Right renal cortex interstitium (tissue), 3 donors: Measurements from ENCODE around the gene GCNT2. TPM values are rescaled to one million over a fixed set of nuclear protein-coding genes. Genes with fewer than 3 reads are reported as not detected.
"Not testable (repeated sequence)": the region's sequence is repeated elsewhere in the genome, so short reads cannot be mapped to it uniquely, and the experiment has no call there.

Experiments used
- DNase-seq, 3 donors: peaks; one replicate each; pipeline ENCODE4 v3.0.0-alpha.2; 2013; ENCODE audit warnings: low read depth in 3 of 3, low spot score in 2 of 3
- polyA plus RNA-seq, 3 donors: library from polyadenylated mRNA; unstranded; fragments of 120-200 nt; gene quantifications; one replicate each; pipeline ENCODE4 v1.2.1, GENCODE V29; 2013; ENCODE audit not compliant: insufficient read length in 3 of 3

The GCNT2 gene
- polyA plus RNA-seq, 3 donors, result 17.0 to 18.7 (median 17.3) TPM

GRCh38 chr6:10644225-10644624, 123.1 kb downstream of the GCNT2 start:
- no peak for DNase-seq

GRCh38 chr6:10655508-10656055, 134.4 kb downstream of the GCNT2 start:
- no peak for DNase-seq

DNA sequence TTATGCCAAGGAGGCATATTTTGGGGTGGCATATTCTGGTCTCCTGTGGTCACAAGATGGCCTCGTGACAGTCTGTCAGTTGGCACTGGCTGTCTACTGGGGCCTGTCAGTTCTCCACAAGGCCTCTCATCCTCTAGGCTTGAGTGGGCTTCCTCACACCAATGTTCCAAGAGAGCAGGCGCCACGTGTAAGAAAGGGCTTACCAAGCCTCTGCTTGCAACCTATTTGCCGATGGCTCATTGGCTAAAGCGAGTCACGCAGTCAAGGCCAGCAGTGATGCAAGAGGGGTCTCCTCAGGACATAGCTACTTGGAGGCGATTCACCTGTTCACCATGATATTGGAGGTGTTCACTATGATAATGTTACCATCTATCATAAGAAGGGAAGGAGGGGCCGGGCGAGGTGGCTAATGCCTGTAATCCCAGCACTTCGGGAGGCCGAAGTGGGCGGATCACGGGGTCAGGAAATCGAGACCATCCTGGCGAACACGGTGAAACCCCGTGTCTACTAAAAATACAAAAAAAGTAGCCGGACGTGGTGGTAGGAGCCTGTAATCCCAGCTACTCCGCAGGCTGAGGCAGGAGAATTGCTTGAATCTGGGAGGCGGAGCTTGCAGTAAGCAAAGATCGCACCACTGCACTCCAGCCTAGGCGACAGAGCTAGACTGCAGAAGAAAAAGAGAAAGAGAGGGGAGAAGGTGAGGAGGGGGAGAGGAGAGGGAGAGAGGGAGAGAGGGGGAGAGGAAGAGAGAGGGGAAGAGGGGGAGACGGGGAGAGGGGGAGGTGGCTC, 138.0 kb downstream of the GCNT2 start:
- DNase-seq, result no peak

GRCh38 chr6:10659699-10660348, 138.7 kb downstream of the GCNT2 start:
- no peak for DNase-seq

- not testable (repeated sequence) for DNase-seq
Measured at GRCh38 chr6:10660431-10661191, 139.5 kb downstream of the GCNT2 start.

DNA sequence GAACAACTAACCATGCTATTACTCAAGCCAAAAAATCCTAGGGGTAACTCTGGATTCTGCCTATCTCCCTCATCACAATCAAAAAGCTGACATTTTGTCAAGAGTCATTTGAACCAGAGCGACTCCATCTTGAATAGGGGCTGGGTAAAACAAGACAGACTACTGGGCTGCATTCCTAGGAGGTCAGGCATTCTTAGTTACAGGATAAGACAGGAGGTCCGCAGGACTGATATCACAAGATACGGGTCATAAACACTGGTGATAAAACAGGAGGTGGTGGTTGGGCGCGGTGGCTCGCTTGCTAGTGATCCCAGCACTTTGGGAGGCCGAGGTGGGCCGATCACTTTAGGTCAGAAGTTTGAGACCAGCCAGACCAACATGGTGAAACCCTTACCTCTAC, 141.1 kb downstream of the GCNT2 start:
- DNase-seq, result no peak

GRCh38 chr6:10662742-10663141, 141.6 kb downstream of the GCNT2 start:
- DNase-seq, result no peak

GRCh38 chr6:10665595-10665994, 144.4 kb downstream of the GCNT2 start:
- not testable (repeated sequence) for DNase-seq

GRCh38 chr6:10668126-10668917, 147.2 kb downstream of the GCNT2 start:
- DNase-seq, result no peak

DNA sequence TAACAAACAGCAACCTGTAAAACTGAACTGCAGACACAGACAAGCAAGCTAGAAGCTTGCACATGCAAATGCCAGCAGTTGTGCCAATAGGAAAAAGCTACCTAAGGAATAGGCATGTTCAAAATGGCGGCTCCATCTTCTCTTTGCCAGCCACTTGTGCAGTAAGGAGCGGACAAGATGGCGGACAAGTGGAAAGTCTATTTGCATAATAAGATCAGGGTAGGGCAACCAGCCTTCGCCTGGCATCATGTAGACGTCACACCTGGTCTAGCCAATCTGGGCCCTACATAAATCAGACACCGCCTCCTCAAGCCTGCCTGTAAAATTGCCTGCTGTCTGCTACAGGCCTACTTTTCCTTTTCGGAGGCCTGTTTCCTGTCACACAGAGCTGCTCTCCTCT, 155.3 kb downstream of the GCNT2 start:
- DNase-seq, result no peak

- no peak for DNase-seq
Measured at GRCh38 chr6:10678456-10678855, 157.3 kb downstream of the GCNT2 start.

Other genes with a start within 250 kb of the GCNT2 start
- gene TFAP2A, start 106.3 kb upstream of the GCNT2 start, polyA plus RNA-seq, result 10 to 100 TPM; 23.5 to 27.9 (median 25.5) TPM
- 1 to 10 TPM; 2.6 to 4.9 (median 4.0) TPM for gene C6orf52, start 173.3 kb downstream of the GCNT2 start, polyA plus RNA-seq
- gene PAK1IP1, start 173.6 kb downstream of the GCNT2 start, polyA plus RNA-seq, result 10 to 100 TPM; 22.9 to 26.0 (median 24.4) TPM
- 100 to 1,000 TPM; 167 to 182 (median 173) TPM for gene TMEM14C, start 201.7 kb downstream of the GCNT2 start, polyA plus RNA-seq
- gene TMEM14B, start 226.5 kb downstream of the GCNT2 start, polyA plus RNA-seq, result 100 to 1,000 TPM; 103 to 106 (median 105) TPM